ENCODE measurements around the gene MAMDC4.

- TF ChIP-seq CTCF (IDR thresholded peaks at IDR 0.05; ENCODE audit: borderline replicate concordance, extremely low read depth, low read length, poor library complexity, severe bottlenecking) (no peak), EZH2 (IDR thresholded peaks at IDR 0.05; ENCODE audit: borderline replicate concordance, low read depth, low read length, severe bottlenecking) (no peak)
These were observed 4.5 kb downstream of the MAMDC4 start for GRCh38 chr9:136856541-136857141.

Data from DND-41 (cell line).